Pancreas (tissue), 10 donors: ENCODE measurements around the gene SRP19. TPM values are rescaled to one million over a fixed set of nuclear protein-coding genes. Genes with fewer than 3 reads are reported as not detected.

Experiments
- ATAC-seq, 4 donors: fragments of 200-7000 bp; cut with Tn5 transposase; one replicate each; pipeline versions ENCODE4 v1.8.0 to v1.9.1; 2020; ENCODE audit warnings: mild to moderate bottlenecking in 4 of 4, moderate library complexity in 4 of 4
- DNase-seq, 6 donors: peaks; one replicate each; pipeline ENCODE4 v3.0.0-alpha.2; 2020
- FAIRE-seq: peaks from 2 replicates; lab custom pipeline; 2012; peaks lifted over from hg19 to GRCh38; lab: Jason Lieb, UNC
- H3K27ac ChIP-seq, 4 donors: fragments of 200-600 bp; sonication (generic); 1 replicate in 3 of 4; 2 replicates in 1 of 4; pipeline versions ENCODE4 v1.5.0 to v1.8.0; 2020
- H3K27me3 ChIP-seq, 4 donors: fragments of 200-600 bp; one replicate each; pipeline ENCODE4 v1.8.0; 2021
- H3K36me3 ChIP-seq, 3 donors: fragments of 200-600 bp; sonication (generic) in 1 of 3; one replicate each; pipeline versions ENCODE4 v1.5.0 to v1.8.0; 2020 to 2021
- H3K4me1 ChIP-seq, 3 donors: fragments of 200-600 bp; one replicate each; pipeline ENCODE4 v1.8.0; 2021
- H3K4me3 ChIP-seq, 4 donors: fragments of 200-600 bp; sonication (generic) in 2 of 4; one replicate each; pipeline versions ENCODE4 v1.5.0 to v1.8.0; 2020 to 2021
- H3K9me3 ChIP-seq, 4 donors: fragments of 200-600 bp; one replicate each; pipeline ENCODE4 v1.8.0; 2021
- CTCF ChIP-seq, 4 donors: fragments of 200-600 bp; sonication (generic) in 3 of 4; IDR thresholded peaks; one replicate each; pipeline versions ENCODE4 v1.5.0 to v1.8.0; 2021; ENCODE audit warnings: antibody characterized with exemption in 4 of 4
- WGBS, 2 donors: extraction: QIAGEN DNeasy Blood & Tissue Kit; methylation state at CpG; one replicate each; pipeline ENCODE4 v1.1.7; 2013; 5-methylcytosine and 5-hydroxymethylcytosine counted together
- intact Hi-C, 3 donors: fragments of 100-400 bp; cut with DNase I; formaldehyde crosslinking; loops; one replicate each; pipeline versions ENCODE4 v1.11.1 to v1.14.2; 2022
- polyA plus RNA-seq, 2 donors: library from polyadenylated mRNA; stranded (reverse); fragments of 200-250 nt; gene quantifications; one replicate each; pipeline ENCODE4 v1.2.3, GENCODE V29; 2013
- total RNA-seq, 6 donors: library from RNA; stranded (reverse); fragmentation: NEBNext Ultra II Directional in 4 of 6; extraction: Animal tissue kit (Norgen Biotek cat#: 25700) in 4 of 6; gene quantifications; one replicate each; pipeline versions ENCODE4 v1.2.1 to v1.2.4, GENCODE V29; 2021 to 2023
- donor health status: healthy with polysubstance abuse.
- donor health status: DM: no; HTN: no; CAD: no; lungs with moderate emphysema.
- donor health status: DM: no; HTN: no; CAD: no.
- donor health status: control.
- donor health status: control.
- donor health status: Bipolar disorder and iron deficiency.
- donor health status: DM: yes; HTN: yes; CAD: no.
- donor health status: DM: no; HTN: no; CAD: no.
- donor health status: DM: no; HTN: no; CAD: no.
- donor health status: DM: yes; HTN: yes; CAD: no.

SRP19 gene
- total and polyA plus RNA-seq, 8 donors: 12.4 to 72.4 (median 22.1) TPM

- TF ChIP-seq CTCF (IDR thresholded peaks at IDR 0.05): no peak
- H3K4me1 ChIP-seq: peaks cover 27 to 45% (median 34%) of the 10 kb centered on the region in 3 donors
- H3K36me3 ChIP-seq: peaks cover 0 to 4% (median 0%) of the 10 kb centered on the region in 3 donors
- H3K4me3 ChIP-seq: no peak overlapping the region
- WGBS, 2 donors: 26 to 30% methylated on average over 1 of the region's 1 CpG
- no peak overlapping the region for H3K27ac ChIP-seq
- H3K27me3 ChIP-seq: no peaks in the 10 kb centered on the region
- FAIRE-seq (no peak), ATAC-seq (no peak), DNase-seq (no peak)
- H3K9me3 ChIP-seq: no peaks in the 10 kb centered on the region
- intact Hi-C loops: no loop called here
These were observed 57.6 kb downstream of the SRP19 start for GRCh38 chr5:112918679-112919078.

Other genes with a start within 250 kb of the SRP19 start
- gene APC, start 123.4 kb upstream of the SRP19 start, total RNA-seq: 10 to 100 TPM; 11.7 to 24.0 (median 16.5) TPM
- gene APC, start 123.4 kb upstream of the SRP19 start, polyA plus RNA-seq: 1 to 10 TPM; 4.2 to 4.3 TPM
- 10 to 100 TPM; 67.0 to 84.7 (median 74.2) TPM for gene REEP5, start 60.9 kb downstream of the SRP19 start, total RNA-seq
- gene REEP5, start 60.9 kb downstream of the SRP19 start, polyA plus RNA-seq: 10 to 100 TPM; 33.0 to 54.9 TPM
- gene DCP2, start 115.5 kb downstream of the SRP19 start, total RNA-seq: 10 to 100 TPM in 5 of 6 donors, 1 to 10 TPM in 1; 9.6 to 28.3 (median 14.4) TPM
- 1 to 10 TPM; 2.7 to 4.8 TPM for gene DCP2, start 115.5 kb downstream of the SRP19 start, polyA plus RNA-seq